Activated CD8-positive, alpha-beta T cell treated with anti-CD3 and anti-CD28 coated beads, Interleukin-2, amount 10 ng/mL, durations not matched to agents 7 days and 5 days (primary cell): ENCODE data around the gene OSBPL3. TPM values are rescaled to one million over a fixed set of nuclear protein-coding genes. Genes with fewer than 3 reads are reported as not detected.

Source experiments
- ATAC-seq: fragments of 150-1000 bp; cut with Tn5 transposase; one replicate; pipeline ENCODE4 v1.10.0; 2021; ENCODE audit warnings: moderate library complexity
- CTCF ChIA-PET: fragments of 350-600 bp; sonication (Branson Sonifier 250); formaldehyde crosslinking; loops from one replicate; lab custom pipeline; 2021; ENCODE audit warnings: antibody characterized with exemption; lab: Charles Lee
- POLR2A ChIA-PET: fragments of 350-600 bp; sonication (Branson Sonifier 250); formaldehyde crosslinking; loops from one replicate; lab custom pipeline; 2021; ENCODE audit warnings: antibody characterized with exemption; lab: Charles Lee
- DNase-seq: peaks from one replicate; pipeline ENCODE4 v3.0.0-alpha.2; 2020
- H3K27ac Mint-ChIP-seq: one replicate; pipeline ENCODE4 v1.8.0; 2021; ENCODE audit warnings: mild to moderate bottlenecking, mixed read lengths
- H3K27me3 Mint-ChIP-seq: one replicate; pipeline ENCODE4 v1.8.0; 2021; ENCODE audit warnings: low read depth, mixed read lengths
- H3K36me3 Mint-ChIP-seq: one replicate; pipeline ENCODE4 v1.8.0; 2021; ENCODE audit warnings: low read depth, mixed read lengths
- H3K4me1 Mint-ChIP-seq: one replicate; pipeline ENCODE4 v1.8.0; 2021; ENCODE audit warnings: low read depth, mixed read lengths
- H3K4me3 Mint-ChIP-seq: one replicate; pipeline ENCODE4 v1.8.0; 2021; ENCODE audit warnings: mild to moderate bottlenecking, mixed read lengths
- H3K9me3 Mint-ChIP-seq: one replicate; pipeline ENCODE4 v1.8.0; 2022; ENCODE audit warnings: mixed read lengths; ENCODE audit not compliant: insufficient read depth
- total RNA-seq, 2 experiments: library from RNA; stranded (reverse); gene quantifications; one replicate each; pipeline ENCODE4 v1.2.3, GENCODE V29; 2021

The OSBPL3 gene
- total RNA-seq, 2 experiments from 2014 or later: 73.0 to 83.0 TPM

GRCh38 chr7:24828891-24829661, 150.9 kb downstream of the OSBPL3 start:
- no peak overlapping the region for H3K4me3 Mint-ChIP-seq
- no peaks in the 10 kb centered on the region for H3K9me3 Mint-ChIP-seq
- CTCF ChIA-PET: interaction anchor here (1.0 to 10.4 kb wide), 4 partner anchors 8 to 264 kb away, joined by 3 to 55 read pairs (median 8); partner anchors contain the start of gene OSBPL3
- H3K4me1 Mint-ChIP-seq: peaks cover 84% of the 10 kb centered on the region
- POLR2A ChIA-PET: interaction anchor here (0.8 to 1.1 kb wide), 2 partner anchors 32 to 150 kb away, joined by 3 read pairs; partner anchors contain the start of gene OSBPL3
- no peak for DNase-seq
- ATAC-seq: no peak
- peaks cover 88% of the 10 kb centered on the region for H3K36me3 Mint-ChIP-seq
- no peaks in the 10 kb centered on the region for H3K27me3 Mint-ChIP-seq
- no peak overlapping the region for H3K27ac Mint-ChIP-seq

DNA sequence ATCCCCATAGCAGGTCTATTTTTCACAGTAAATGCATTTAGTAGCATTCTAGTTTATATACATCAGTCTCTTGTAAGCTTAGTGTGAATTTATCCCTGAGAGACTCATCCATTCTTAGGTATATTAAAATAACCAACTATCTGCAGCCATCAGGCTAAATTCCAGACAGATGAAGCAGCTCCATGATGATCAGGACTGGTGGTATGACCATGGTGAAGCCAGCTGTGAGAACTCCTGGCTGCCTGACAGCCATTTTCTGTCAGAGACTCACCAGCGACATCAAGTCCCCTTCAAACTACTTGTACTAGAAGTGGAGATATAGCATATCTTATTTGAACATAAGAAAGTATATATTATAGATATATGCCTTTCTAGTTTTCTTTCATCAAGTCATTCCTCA, 152.4 kb downstream of the OSBPL3 start:
- H3K36me3 Mint-ChIP-seq: peaks cover 87% of the 10 kb centered on the region
- DNase-seq (no peak), ATAC-seq (no peak)
- H3K4me1 Mint-ChIP-seq: peaks cover 76% of the 10 kb centered on the region
- H3K27me3 Mint-ChIP-seq: no peaks in the 10 kb centered on the region
- CTCF ChIA-PET: interaction anchor here (1.3 to 2.7 kb wide), 5 partner anchors 9 to 242 kb away, joined by 3 to 20 read pairs (median 6); no protein-coding TSS in a partner anchor
- H3K4me3 Mint-ChIP-seq: no peak overlapping the region
- POLR2A ChIA-PET: interaction anchor here (1.0 to 1.8 kb wide), 2 partner anchors 82 to 152 kb away, joined by 3 to 11 read pairs; partner anchors contain the start of gene OSBPL3
- H3K27ac Mint-ChIP-seq: peak overlapping the region; percentile 84
- H3K9me3 Mint-ChIP-seq: no peaks in the 10 kb centered on the region

DNA sequence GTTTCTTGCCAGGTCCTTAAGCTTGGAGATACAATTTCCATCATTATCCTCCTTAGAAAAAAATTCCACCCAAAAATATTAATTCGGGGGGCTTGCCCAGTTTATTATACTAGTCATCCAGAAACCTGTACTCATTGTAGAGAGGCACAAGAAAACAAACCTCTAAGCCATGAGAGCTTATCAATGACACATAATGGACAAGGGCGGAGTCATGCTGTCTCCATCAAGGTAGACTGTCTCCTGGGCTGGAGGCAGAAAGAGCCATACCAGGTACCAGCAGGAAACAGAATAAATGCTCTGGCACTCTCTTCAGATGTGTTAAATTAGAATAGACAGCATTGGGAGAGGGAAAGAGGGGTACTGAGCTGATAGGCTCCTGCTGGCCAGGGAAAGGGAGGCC, 153.0 kb downstream of the OSBPL3 start:
- Mint-ChIP-seq H3K4me3 (peak overlapping the region; percentile 57), H3K4me1 (peaks cover 76% of the 10 kb centered on the region), H3K27ac (peak overlapping the region; percentile 84), H3K36me3 (peaks cover 87% of the 10 kb centered on the region), H3K9me3 (no peaks in the 10 kb centered on the region), H3K27me3 (no peaks in the 10 kb centered on the region)
- ChIA-PET CTCF (interaction anchor here (0.7 to 2.7 kb wide), 9 partner anchors 9 to 266 kb away, joined by 3 to 20 read pairs (median 6); no protein-coding TSS in a partner anchor), POLR2A (interaction anchor here (1.0 to 1.8 kb wide), 2 partner anchors 83 to 152 kb away, joined by 3 to 11 read pairs; partner anchors contain the start of gene OSBPL3)
- ATAC-seq (peak; percentile 61), DNase-seq (no peak)

GRCh38 chr7:24826662-24827020, 153.3 kb downstream of the OSBPL3 start:
- ChIA-PET CTCF (interaction anchor here (0.7 to 2.7 kb wide), 10 partner anchors 10 to 266 kb away, joined by 3 to 20 read pairs (median 6); no protein-coding TSS in a partner anchor), POLR2A (interaction anchor here (1.0 to 1.8 kb wide), 2 partner anchors 83 to 153 kb away, joined by 3 to 11 read pairs; partner anchors contain the start of gene OSBPL3)
- Mint-ChIP-seq H3K27me3 (no peaks in the 10 kb centered on the region), H3K4me1 (peaks cover 76% of the 10 kb centered on the region), H3K36me3 (peaks cover 88% of the 10 kb centered on the region), H3K27ac (peak overlapping the region; percentile 84), H3K4me3 (peak overlapping the region; percentile 57), H3K9me3 (no peaks in the 10 kb centered on the region)
- DNase-seq (peak; percentile 54), ATAC-seq (peak; percentile 67)

- ATAC-seq: peak; percentile 35
- POLR2A ChIA-PET: interaction anchor here (1.8 kb wide), 1 partner anchor 153 kb away, joined by 11 read pairs; the partner anchor contains the start of gene OSBPL3
- H3K27me3 Mint-ChIP-seq: no peaks in the 10 kb centered on the region
- no peaks in the 10 kb centered on the region for H3K9me3 Mint-ChIP-seq
- H3K4me1 Mint-ChIP-seq: peaks cover 76% of the 10 kb centered on the region
- CTCF ChIA-PET: interaction anchor here (0.7 to 2.7 kb wide), 13 partner anchors 8 to 272 kb away, joined by 3 to 20 read pairs (median 4); no protein-coding TSS in a partner anchor
- DNase-seq: peak; percentile 30
- H3K4me3 Mint-ChIP-seq: peak overlapping the region; percentile 57
- peaks cover 85% of the 10 kb centered on the region for H3K36me3 Mint-ChIP-seq
- H3K27ac Mint-ChIP-seq: peak overlapping the region; percentile 84
Measured at GRCh38 chr7:24825931-24826661, 153.9 kb downstream of the OSBPL3 start.

- peaks cover 75% of the 10 kb centered on the region for H3K4me1 Mint-ChIP-seq
- ChIA-PET POLR2A (no interaction called here), CTCF (interaction anchor here (1.0 to 2.7 kb wide), 9 partner anchors 9 to 273 kb away, joined by 3 to 20 read pairs (median 6); partner anchors contain the start of gene OSBPL3)
- H3K27me3 Mint-ChIP-seq: no peaks in the 10 kb centered on the region
- no peaks in the 10 kb centered on the region for H3K9me3 Mint-ChIP-seq
- peaks cover 79% of the 10 kb centered on the region for H3K36me3 Mint-ChIP-seq
- DNase-seq (no peak), ATAC-seq (no peak)
- H3K27ac Mint-ChIP-seq: peak overlapping the region; percentile 84
- peak overlapping the region; percentile 57 for H3K4me3 Mint-ChIP-seq
Measured at GRCh38 chr7:24825381-24825794, 154.6 kb downstream of the OSBPL3 start.

GRCh38 chr7:24824896-24825295, 155.1 kb downstream of the OSBPL3 start:
- Mint-ChIP-seq H3K36me3 (peaks cover 78% of the 10 kb centered on the region), H3K27ac (peak overlapping the region; percentile 75), H3K9me3 (no peaks in the 10 kb centered on the region), H3K4me1 (peaks cover 75% of the 10 kb centered on the region), H3K4me3 (no peak overlapping the region), H3K27me3 (no peaks in the 10 kb centered on the region)
- ATAC-seq: no peak
- no peak for DNase-seq
- CTCF ChIA-PET: interaction anchor here (1.1 to 2.3 kb wide), 4 partner anchors 9 to 273 kb away, joined by 3 to 10 read pairs (median 6); partner anchors contain the start of gene OSBPL3
- POLR2A ChIA-PET: no interaction called here

GRCh38 chr7:24824400-24824799, 155.6 kb downstream of the OSBPL3 start:
- Mint-ChIP-seq H3K4me3 (no peak overlapping the region), H3K36me3 (peaks cover 80% of the 10 kb centered on the region), H3K27ac (peak overlapping the region; percentile 75), H3K4me1 (peaks cover 76% of the 10 kb centered on the region), H3K27me3 (no peaks in the 10 kb centered on the region), H3K9me3 (no peaks in the 10 kb centered on the region)
- ChIA-PET CTCF (interaction anchor here (1.2 kb wide), 1 partner anchor 155 kb away, joined by 8 read pairs; the partner anchor contains the start of gene OSBPL3), POLR2A (no interaction called here)
- DNase-seq (no peak), ATAC-seq (no peak)

- Mint-ChIP-seq H3K4me3 (peak overlapping the region; percentile 57), H3K36me3 (peaks cover 76% of the 10 kb centered on the region), H3K4me1 (peaks cover 58% of the 10 kb centered on the region), H3K9me3 (no peaks in the 10 kb centered on the region), H3K27me3 (no peaks in the 10 kb centered on the region), H3K27ac (peak overlapping the region; percentile 98)
- POLR2A ChIA-PET: interaction anchor here (0.7 to 3.6 kb wide), 6 partner anchors 12 to 303 kb away, joined by 3 to 51 read pairs (median 4); partner anchors contain the start of genes CYCS and OSBPL3
- no peak for ATAC-seq
- DNase-seq: no peak
- CTCF ChIA-PET: interaction anchor here (1.1 to 4.6 kb wide), 28 partner anchors 10 to 303 kb away, joined by 3 to 132 read pairs (median 10); partner anchors contain the start of gene OSBPL3
Measured at GRCh38 chr7:24821754-24822054, 158.3 kb downstream of the OSBPL3 start.

GRCh38 chr7:24821045-24821753, 158.8 kb downstream of the OSBPL3 start:
- Mint-ChIP-seq H3K27me3 (no peaks in the 10 kb centered on the region), H3K4me3 (peak overlapping the region; percentile 57), H3K27ac (peak overlapping the region; percentile 98), H3K4me1 (peaks cover 53% of the 10 kb centered on the region), H3K9me3 (no peaks in the 10 kb centered on the region), H3K36me3 (peaks cover 77% of the 10 kb centered on the region)
- ATAC-seq (peak; percentile 88), DNase-seq (peak; percentile 91)
- ChIA-PET POLR2A (interaction anchor here (0.7 to 3.6 kb wide), 8 partner anchors 13 to 304 kb away, joined by 3 to 51 read pairs (median 4); partner anchors contain the start of genes CYCS and OSBPL3), CTCF (interaction anchor here (0.6 to 4.6 kb wide), 45 partner anchors 10 to 303 kb away, joined by 3 to 132 read pairs (median 5); partner anchors contain the start of gene OSBPL3)
